GM12864 (cell line): Measurements from ENCODE around the gene NBR1.
"Not testable (repeated sequence)": the region's sequence is repeated elsewhere in the genome, so short reads cannot be mapped to it uniquely, and the experiment has no call there.

Experiments
- DNase-seq: peaks from one replicate; pipeline ENCODE4 v3.0.0-alpha.2; 2011; ENCODE audit warnings: low read depth
- H3K4me3 ChIP-seq: 2 replicates; pipeline ENCODE4 v1.5.1; 2011; ENCODE audit warnings: mild to moderate bottlenecking, low read depth, low read length, control low read depth
- CTCF ChIP-seq: IDR thresholded peaks from 2 replicates; pipeline ENCODE4 v1.5.1; 2011; ENCODE audit warnings: low read depth, mild to moderate bottlenecking, moderate library complexity, low read length, control low read depth, inconsistent platforms; ENCODE audit errors: missing control alignments

The NBR1 gene, protein sequence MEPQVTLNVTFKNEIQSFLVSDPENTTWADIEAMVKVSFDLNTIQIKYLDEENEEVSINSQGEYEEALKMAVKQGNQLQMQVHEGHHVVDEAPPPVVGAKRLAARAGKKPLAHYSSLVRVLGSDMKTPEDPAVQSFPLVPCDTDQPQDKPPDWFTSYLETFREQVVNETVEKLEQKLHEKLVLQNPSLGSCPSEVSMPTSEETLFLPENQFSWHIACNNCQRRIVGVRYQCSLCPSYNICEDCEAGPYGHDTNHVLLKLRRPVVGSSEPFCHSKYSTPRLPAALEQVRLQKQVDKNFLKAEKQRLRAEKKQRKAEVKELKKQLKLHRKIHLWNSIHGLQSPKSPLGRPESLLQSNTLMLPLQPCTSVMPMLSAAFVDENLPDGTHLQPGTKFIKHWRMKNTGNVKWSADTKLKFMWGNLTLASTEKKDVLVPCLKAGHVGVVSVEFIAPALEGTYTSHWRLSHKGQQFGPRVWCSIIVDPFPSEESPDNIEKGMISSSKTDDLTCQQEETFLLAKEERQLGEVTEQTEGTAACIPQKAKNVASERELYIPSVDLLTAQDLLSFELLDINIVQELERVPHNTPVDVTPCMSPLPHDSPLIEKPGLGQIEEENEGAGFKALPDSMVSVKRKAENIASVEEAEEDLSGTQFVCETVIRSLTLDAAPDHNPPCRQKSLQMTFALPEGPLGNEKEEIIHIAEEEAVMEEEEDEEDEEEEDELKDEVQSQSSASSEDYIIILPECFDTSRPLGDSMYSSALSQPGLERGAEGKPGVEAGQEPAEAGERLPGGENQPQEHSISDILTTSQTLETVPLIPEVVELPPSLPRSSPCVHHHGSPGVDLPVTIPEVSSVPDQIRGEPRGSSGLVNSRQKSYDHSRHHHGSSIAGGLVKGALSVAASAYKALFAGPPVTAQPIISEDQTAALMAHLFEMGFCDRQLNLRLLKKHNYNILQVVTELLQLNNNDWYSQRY

GRCh38 chr17:43170766-43171585 lies at the start of gene NBR1:
NBR1 (plus strand) TSS chr17:43171214; CDS start chr17:43175800, 4,586 bp downstream.
- H3K4me3 ChIP-seq: peak within 1 kb of the TSS; percentile 82
- peak; percentile 6 for TF ChIP-seq CTCF
- DNase-seq: peak; percentile 99

- no peak for TF ChIP-seq CTCF
- DNase-seq: peak; percentile 98
- H3K4me3 ChIP-seq: peak within 1 kb of the TSS; percentile 70
Measured at GRCh38 chr17:43125133-43125966, 45.7 kb upstream of the NBR1 start, which contains the start of gene BRCA1. BRCA1 (minus strand) TSS chr17:43125364; CDS start chr17:43124096, 1,268 bp downstream.

- no peak for TF ChIP-seq CTCF
- no peak for DNase-seq
- H3K4me3 ChIP-seq: peak overlapping the region; percentile 70
Measured at GRCh38 chr17:43125967-43126910, 44.8 kb upstream of the NBR1 start.

GRCh38 chr17:43126911-43127290 lies 44.1 kb upstream of the NBR1 start:
- no peak overlapping the region for H3K4me3 ChIP-seq
- no peak for TF ChIP-seq CTCF
- no peak for DNase-seq

DNA sequence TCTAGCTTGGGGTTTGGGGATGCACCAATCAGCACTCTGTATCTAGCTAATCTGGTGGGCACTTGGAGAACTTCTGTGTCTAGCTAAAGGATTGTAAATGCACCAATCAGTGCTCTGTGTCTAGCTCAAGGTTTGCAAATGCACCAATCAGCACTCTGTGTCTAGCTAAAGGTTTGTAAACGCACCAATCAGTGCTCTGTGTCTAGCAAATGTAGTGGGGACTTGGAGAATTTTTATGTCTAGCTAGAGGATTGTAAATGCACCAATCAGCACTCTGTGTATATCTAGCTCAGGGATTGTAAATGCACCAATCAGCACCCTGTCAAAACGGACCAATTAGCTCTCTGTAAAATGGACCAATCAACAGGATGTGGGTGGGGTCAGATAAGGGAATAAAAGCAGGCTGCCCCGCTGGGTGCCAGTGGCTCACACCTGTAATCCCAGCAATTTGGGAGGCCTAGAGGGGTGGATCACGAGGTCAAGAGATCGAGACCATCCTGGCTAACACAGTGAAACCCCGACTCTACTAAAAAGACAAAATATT lies 43.6 kb upstream of the NBR1 start:
- not testable (repeated sequence) for DNase-seq, H3K4me3 ChIP-seq

GRCh38 chr17:43129671-43130010 lies 41.4 kb upstream of the NBR1 start:
- H3K4me3 ChIP-seq: no peak overlapping the region
- no peak for TF ChIP-seq CTCF
- DNase-seq: no peak
